Muscle of back (tissue), 11 donors: Measurements from ENCODE around the gene GINS1. TPM values are rescaled to one million over a fixed set of nuclear protein-coding genes. Genes with fewer than 3 reads are reported as not detected.
"Not testable (repeated sequence)": the region's sequence is repeated elsewhere in the genome, so short reads cannot be mapped to it uniquely, and the experiment has no call there.

ENCODE experiments used
- DNase-seq, 3 donors: peaks; one replicate each; pipeline versions ENCODE4 v3.0.0 to v3.0.0-alpha.2; 2013
- polyA plus RNA-seq, 10 donors: library from polyadenylated mRNA; unstranded; fragments of 120-200 nt; gene quantifications; one replicate each; pipeline ENCODE4 v1.2.1, GENCODE V29; 2013; ENCODE audit not compliant: insufficient read length in 10 of 10

GINS1 gene
- polyA plus RNA-seq, 10 donors: 4.9 to 13.5 (median 7.5) TPM

GRCh38 chr20:25453035-25453810 lies 45.8 kb downstream of the GINS1 start:
- DNase-seq: no peak

- DNase-seq: no peak
Measured at GRCh38 chr20:25454153-25454900, 46.9 kb downstream of the GINS1 start.

- DNase-seq: no peak
Measured at GRCh38 chr20:25457886-25458680, 50.6 kb downstream of the GINS1 start.

GRCh38 chr20:25459111-25459830 lies 51.8 kb downstream of the GINS1 start:
- DNase-seq: no peak

- no peak for DNase-seq
Measured at GRCh38 chr20:25459916-25460535, 52.6 kb downstream of the GINS1 start.

- DNase-seq: no peak
Measured at GRCh38 chr20:25460566-25461280, 53.2 kb downstream of the GINS1 start.

GRCh38 chr20:25461281-25461650 lies 53.8 kb downstream of the GINS1 start:
- no peak for DNase-seq

GRCh38 chr20:25461786-25462545 lies 54.5 kb downstream of the GINS1 start:
- peak; percentile 9 to 60 (median 19) for DNase-seq

GRCh38 chr20:25464501-25465242 lies 57.2 kb downstream of the GINS1 start:
- DNase-seq: peak in 2 of 3 donors; percentile 13 to 38

- no peak for DNase-seq
Measured at GRCh38 chr20:25465243-25466135, 58.0 kb downstream of the GINS1 start.

- DNase-seq: no peak
Measured at GRCh38 chr20:25466846-25467245, 59.4 kb downstream of the GINS1 start.

- no peak for DNase-seq
Measured at GRCh38 chr20:25467441-25467840, 60.0 kb downstream of the GINS1 start.

- no peak for DNase-seq
Measured at GRCh38 chr20:25468126-25469075, 60.9 kb downstream of the GINS1 start.

- DNase-seq: no peak
Measured at GRCh38 chr20:25469558-25469957, 62.1 kb downstream of the GINS1 start.

GRCh38 chr20:25470045-25470444 lies 62.6 kb downstream of the GINS1 start:
- DNase-seq: peak in 2 of 3 donors; percentile 19 to 44

GRCh38 chr20:25471020-25471419 lies 63.5 kb downstream of the GINS1 start:
- DNase-seq: no peak

- not testable (repeated sequence) for DNase-seq
Measured at GRCh38 chr20:25473297-25473696, 65.8 kb downstream of the GINS1 start.
